ENCODE results near the gene CDC42EP5.

- TF ChIP-seq POLR2AphosphoS5 (IDR thresholded peaks at IDR 0.05; ENCODE audit: low read depth, low read length): no peak
- no peak for TF ChIP-seq POLR2A (IDR thresholded peaks at IDR 0.05; ENCODE audit: low read depth, low read length)
- no peak for TF ChIP-seq TAF1 (IDR thresholded peaks at IDR 0.05; ENCODE audit: borderline replicate concordance, low read depth, low read length)
Measured at GRCh38 chr19:54431255-54431838, 41.7 kb downstream of the CDC42EP5 start.
